Coronary artery (tissue), 2 donors: Measurements from ENCODE around the gene UPF2.

ENCODE experiments used
- DNase-seq: peaks from one replicate; pipeline ENCODE4 v3.0.0-alpha.2; 2017; ENCODE audit warnings: low spot score
- H3K27ac ChIP-seq, 2 donors: fragments of 200-600 bp; sonication (generic); one replicate each; pipeline ENCODE4 v1.5.1; 2016 to 2019
- H3K4me3 ChIP-seq: fragments of 200-600 bp; sonication (generic); 2 replicates; pipeline ENCODE4 v1.5.1; 2016; ENCODE audit warnings: mild to moderate bottlenecking, moderate library complexity
- CTCF ChIP-seq: fragments of 200-600 bp; sonication (generic); IDR thresholded peaks from one replicate; pipeline ENCODE4 v1.5.1; 2019; ENCODE audit warnings: antibody characterized with exemption

Gene UPF2

GRCh38 chr10:11885437-11886137 lies 157.0 kb downstream of the UPF2 start:
- Histone ChIP-seq H3K27ac (no peak overlapping the region), H3K4me3 (no peak overlapping the region)
- no peak for DNase-seq
- TF ChIP-seq CTCF = no peak

- Histone ChIP-seq H3K27ac (no peak overlapping the region), H3K4me3 (no peak overlapping the region)
- DNase-seq = no peak
- TF ChIP-seq CTCF = no peak
These were observed 157.7 kb downstream of the UPF2 start for GRCh38 chr10:11884706-11885423.

- Histone ChIP-seq H3K4me3 (no peak overlapping the region), H3K27ac (no peak overlapping the region)
- no peak for TF ChIP-seq CTCF
- no peak for DNase-seq
These were observed 159.8 kb downstream of the UPF2 start for GRCh38 chr10:11882646-11883375.

- DNase-seq = no peak
- TF ChIP-seq CTCF = no peak
- Histone ChIP-seq H3K4me3 (no peak overlapping the region), H3K27ac (no peak overlapping the region)
These were observed 160.9 kb downstream of the UPF2 start for GRCh38 chr10:11881477-11882417.

GRCh38 chr10:11881030-11881476 lies 161.6 kb downstream of the UPF2 start:
- no peak for TF ChIP-seq CTCF
- Histone ChIP-seq H3K27ac (no peak overlapping the region), H3K4me3 (no peak overlapping the region)
- DNase-seq = no peak

GRCh38 chr10:11880151-11881029 lies 162.2 kb downstream of the UPF2 start:
- Histone ChIP-seq H3K27ac (no peak overlapping the region), H3K4me3 (no peak overlapping the region)
- no peak for TF ChIP-seq CTCF
- no peak for DNase-seq
